Psoas muscle (tissue), 8 donors: ENCODE measurements around the gene GPR143. TPM values are rescaled to one million over a fixed set of nuclear protein-coding genes. Genes with fewer than 3 reads are reported as not detected.
A peak's percentile ranks its signal among the peaks of the same experiment; 100 is the strongest.

Experiments
- ATAC-seq, 4 donors: fragments of 200-7000 bp; cut with Tn5 transposase; one replicate each; pipeline ENCODE4 v1.9.1; 2020; ENCODE audit warnings: moderate library complexity in 3 of 4, mild to moderate bottlenecking in 2 of 4
- DNase-seq, 2 donors: peaks; one replicate each; pipeline ENCODE4 v3.0.0-alpha.2; 2020
- H3K27ac ChIP-seq: fragments of 200-600 bp; one replicate; pipeline ENCODE4 v1.8.0; 2022
- H3K27me3 ChIP-seq, 3 donors: fragments of 200-600 bp in 1 of 3; one replicate each; pipeline versions ENCODE4 v1.6.1 to v1.8.0; 2013 to 2022; ENCODE audit warnings: low read length in 2 of 3, mild to moderate bottlenecking in 2 of 3, moderate library complexity in 1 of 3; ENCODE audit not compliant: insufficient read depth in 3 of 3
- H3K36me3 ChIP-seq, 2 donors: fragments of 200-600 bp in 1 of 2; one replicate each; pipeline versions ENCODE4 v1.6.1 to v1.8.0; 2013 to 2022; ENCODE audit warnings: low read depth in 1 of 2, mild to moderate bottlenecking in 1 of 2, moderate library complexity in 1 of 2; ENCODE audit not compliant: insufficient read depth in 1 of 2
- H3K4me1 ChIP-seq: fragments of 200-600 bp; one replicate; pipeline ENCODE4 v1.8.0; 2022
- H3K4me3 ChIP-seq: fragments of 200-600 bp; one replicate; pipeline ENCODE4 v1.8.0; 2022; ENCODE audit warnings: mild to moderate bottlenecking
- H3K9me3 ChIP-seq: fragments of 200-600 bp; one replicate; pipeline ENCODE4 v1.8.0; 2022
- WGBS, 3 donors: extraction: QIAGEN DNeasy Blood & Tissue Kit; methylation state at CpG; one replicate each; pipeline versions ENCODE4 v1.1.6 to v1.1.7; 2013; 5-methylcytosine and 5-hydroxymethylcytosine counted together
- intact Hi-C, 2 donors: fragments of 100-400 bp; cut with DNase I; formaldehyde crosslinking; loops; one replicate each; pipeline versions ENCODE4 v1.11.0 to v1.14.2; 2022
- polyA plus RNA-seq, 3 donors: library from polyadenylated mRNA; stranded (reverse); fragments of 200-250 nt; gene quantifications; one replicate each; pipeline ENCODE4 v1.2.3, GENCODE V29; 2013
- total RNA-seq, 4 donors: library from RNA; stranded (reverse); fragmentation: NEBNext Ultra II Directional in 2 of 4; extraction: Animal tissue kit (Norgen Biotek cat#: 25700) in 2 of 4; gene quantifications; one replicate each; pipeline versions ENCODE4 v1.2.1 to v1.2.4, GENCODE V29; 2021 to 2023
- TF ChIP-seq, protein P1 (sequence below): fragments of 200-600 bp; IDR thresholded peaks from one replicate; pipeline ENCODE4 v1.8.0; 2022; ENCODE audit warnings: antibody characterized with exemption
- donor health status: healthy with polysubstance abuse.
- donor health status: DM: no; HTN: no; CAD: no; lungs with moderate emphysema.
- donor health status: Bipolar disorder and iron deficiency.
- donor health status: healthy.
- donor health status: DM: yes; HTN: yes; CAD: no.
- donor health status: DM: no; HTN: no; CAD: no.
- donor health status: DM: no; HTN: no; CAD: no.
- donor health status: DM: yes; HTN: yes; CAD: no.

GPR143 gene
- total and polyA plus RNA-seq, 7 donors: 0.03 TPM; not detected in 6

DNA sequence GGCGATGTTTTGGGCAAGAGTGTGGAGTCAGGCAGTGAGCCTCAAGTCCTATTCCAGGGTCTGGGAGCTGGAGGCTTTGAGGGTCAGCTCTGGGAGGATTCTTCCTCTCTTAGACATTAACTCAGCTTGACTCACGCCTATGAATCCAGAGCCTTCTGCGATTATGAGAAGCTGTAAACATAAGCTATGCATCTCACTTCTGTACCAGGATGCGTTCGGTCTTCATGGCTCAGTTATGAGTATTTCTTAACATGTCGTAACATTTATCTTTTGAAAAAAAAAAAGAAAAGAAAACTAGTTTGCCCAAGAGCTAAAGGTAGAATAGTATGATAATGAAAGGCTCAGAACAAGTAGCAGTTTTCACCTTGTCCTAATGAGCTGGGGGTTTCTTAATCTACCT lies 25.2 kb upstream of the GPR143 start:
- H3K27ac ChIP-seq: no peak overlapping the region
- ATAC-seq: no peak
- H3K9me3 ChIP-seq: peaks cover 7% of the 10 kb centered on the region
- no peak overlapping the region for H3K4me3 ChIP-seq
- no peaks in the 10 kb centered on the region for H3K4me1 ChIP-seq
- TF ChIP-seq, protein P1, sequence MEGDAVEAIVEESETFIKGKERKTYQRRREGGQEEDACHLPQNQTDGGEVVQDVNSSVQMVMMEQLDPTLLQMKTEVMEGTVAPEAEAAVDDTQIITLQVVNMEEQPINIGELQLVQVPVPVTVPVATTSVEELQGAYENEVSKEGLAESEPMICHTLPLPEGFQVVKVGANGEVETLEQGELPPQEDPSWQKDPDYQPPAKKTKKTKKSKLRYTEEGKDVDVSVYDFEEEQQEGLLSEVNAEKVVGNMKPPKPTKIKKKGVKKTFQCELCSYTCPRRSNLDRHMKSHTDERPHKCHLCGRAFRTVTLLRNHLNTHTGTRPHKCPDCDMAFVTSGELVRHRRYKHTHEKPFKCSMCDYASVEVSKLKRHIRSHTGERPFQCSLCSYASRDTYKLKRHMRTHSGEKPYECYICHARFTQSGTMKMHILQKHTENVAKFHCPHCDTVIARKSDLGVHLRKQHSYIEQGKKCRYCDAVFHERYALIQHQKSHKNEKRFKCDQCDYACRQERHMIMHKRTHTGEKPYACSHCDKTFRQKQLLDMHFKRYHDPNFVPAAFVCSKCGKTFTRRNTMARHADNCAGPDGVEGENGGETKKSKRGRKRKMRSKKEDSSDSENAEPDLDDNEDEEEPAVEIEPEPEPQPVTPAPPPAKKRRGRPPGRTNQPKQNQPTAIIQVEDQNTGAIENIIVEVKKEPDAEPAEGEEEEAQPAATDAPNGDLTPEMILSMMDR: no peak
- WGBS, 3 donors: 88 to 92% (median 92%) methylated on average over 6 of the region's 6 CpGs
- H3K36me3 ChIP-seq: no peaks in the 10 kb centered on the region
- H3K27me3 ChIP-seq: peaks cover 0 to 34% (median 3%) of the 10 kb centered on the region in 3 donors
- DNase-seq: no peak
- intact Hi-C loops: no loop called here

DNA sequence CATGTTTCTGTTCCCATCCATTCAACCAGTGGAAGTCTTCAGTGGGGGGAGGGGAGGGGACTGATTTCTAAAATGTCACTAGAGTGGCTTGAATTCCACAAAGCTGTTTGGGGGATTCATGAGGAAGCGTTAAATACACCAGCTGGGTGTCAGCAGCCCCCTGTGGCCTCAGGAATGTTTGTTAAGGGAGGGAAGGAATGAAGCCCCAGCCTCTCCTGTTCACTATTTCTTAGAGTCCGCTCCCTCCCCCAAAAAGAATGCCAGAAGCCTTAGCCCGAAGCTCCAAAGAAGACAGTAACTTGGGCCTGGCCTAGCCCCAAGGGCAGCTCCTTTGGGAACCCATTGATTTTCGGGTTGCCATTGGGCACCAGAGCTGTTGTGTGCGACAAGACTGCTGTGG lies 23.9 kb upstream of the GPR143 start:
- ATAC-seq (no peak), DNase-seq (no peak)
- 49 to 85% (median 77%) methylated on average over 4 to 5 of the region's 5 CpGs for WGBS, 3 donors
- no peaks in the 10 kb centered on the region for H3K36me3 ChIP-seq
- no peaks in the 10 kb centered on the region for H3K9me3 ChIP-seq
- TF ChIP-seq, protein P1: no peak
- no peak overlapping the region for H3K27ac ChIP-seq
- intact Hi-C loops: no loop called here
- H3K4me3 ChIP-seq: no peak overlapping the region
- H3K4me1 ChIP-seq: no peaks in the 10 kb centered on the region
- H3K27me3 ChIP-seq: peaks cover 0 to 46% (median 3%) of the 10 kb centered on the region in 3 donors

DNA sequence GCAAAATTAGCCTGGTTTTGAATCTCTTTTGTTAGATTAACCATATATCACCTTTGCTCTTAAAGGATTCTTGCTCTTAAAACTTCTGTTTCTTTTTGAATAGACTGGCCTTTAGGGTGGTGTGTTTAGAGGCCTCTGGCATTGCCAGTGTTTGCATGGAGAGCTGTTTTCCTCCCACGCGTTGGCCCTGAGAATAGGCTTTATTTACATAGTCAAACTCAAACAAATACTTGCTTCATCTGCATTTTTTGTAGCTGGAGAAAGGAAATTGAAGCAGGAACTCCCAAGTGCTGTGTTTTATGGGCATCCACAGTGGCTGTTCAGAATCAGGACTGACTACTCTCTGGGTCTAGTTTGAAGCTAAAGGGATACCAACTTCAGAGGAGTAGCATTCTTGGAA lies 23.3 kb upstream of the GPR143 start:
- TF ChIP-seq, protein P1: no peak
- H3K36me3 ChIP-seq: no peaks in the 10 kb centered on the region
- no peaks in the 10 kb centered on the region for H3K4me1 ChIP-seq
- no peak overlapping the region for H3K27ac ChIP-seq
- WGBS, 3 donors: 41 to 64% (median 58%) methylated on average over 2 of the region's 2 CpGs
- no peaks in the 10 kb centered on the region for H3K9me3 ChIP-seq
- intact Hi-C loops: no loop called here
- peaks cover 0 to 49% (median 3%) of the 10 kb centered on the region in 3 donors for H3K27me3 ChIP-seq
- no peak overlapping the region for H3K4me3 ChIP-seq
- ATAC-seq (no peak), DNase-seq (no peak)

DNA sequence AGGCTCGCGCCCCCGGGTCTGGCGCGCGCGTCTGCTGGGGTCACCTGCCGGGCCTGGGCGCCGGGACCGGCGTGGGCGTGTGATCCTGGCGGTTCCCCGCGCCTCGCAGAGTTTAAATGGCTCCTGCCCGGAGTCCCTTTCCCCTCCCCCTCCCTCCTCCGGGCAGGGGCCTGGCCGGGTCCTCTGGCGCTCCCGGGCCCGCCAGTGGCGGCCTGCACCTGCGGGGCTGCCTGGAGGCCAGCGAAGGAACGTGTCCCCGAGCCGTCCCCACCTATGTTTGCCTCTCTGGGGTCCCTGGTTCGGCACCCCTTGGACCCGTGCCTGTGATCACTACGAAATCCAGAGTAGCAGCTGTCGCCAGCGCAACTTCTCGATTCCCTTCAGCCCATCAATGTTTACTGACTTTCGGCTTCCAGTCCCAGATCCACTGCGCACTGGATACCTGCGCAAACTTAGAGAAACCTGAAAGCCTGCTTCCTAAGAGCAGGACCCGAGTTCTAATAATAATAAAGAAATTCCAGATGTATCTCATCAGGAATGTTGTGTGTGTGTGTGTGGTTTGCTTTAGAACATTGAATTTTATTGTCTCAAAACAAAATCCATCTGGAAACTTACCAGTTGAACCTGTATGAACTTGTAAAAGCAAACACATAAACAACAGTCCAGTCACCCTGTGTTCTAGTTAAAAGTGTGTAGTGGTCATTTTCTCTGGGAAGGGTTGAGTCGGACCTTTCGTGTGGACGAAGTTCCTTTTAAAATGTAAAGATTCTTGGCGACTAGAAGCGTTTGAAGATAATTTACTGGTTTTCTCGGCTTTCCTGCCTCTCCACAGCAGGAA lies 21.4 kb upstream of the GPR143 start:
- TF ChIP-seq, protein P1: no peak
- H3K9me3 ChIP-seq: no peaks in the 10 kb centered on the region
- no peaks in the 10 kb centered on the region for H3K4me1 ChIP-seq
- ATAC-seq: no peak
- no peak overlapping the region for H3K27ac ChIP-seq
- H3K4me3 ChIP-seq: peak overlapping the region; percentile 60
- WGBS, 3 donors: 7 to 16% (median 13%) methylated on average over 21 to 40 of the region's 45 CpGs
- H3K27me3 ChIP-seq: peaks cover 0 to 49% (median 3%) of the 10 kb centered on the region in 3 donors
- intact Hi-C loops: no loop called here
- no peaks in the 10 kb centered on the region for H3K36me3 ChIP-seq
- DNase-seq: no peak
